Mononuclear cell (primary cell): Measurements from ENCODE around the gene CLIP1. TPM values are rescaled to one million over a fixed set of nuclear protein-coding genes. Genes with fewer than 3 reads are reported as not detected.
"Not testable (repeated sequence)": the region's sequence is repeated elsewhere in the genome, so short reads cannot be mapped to it uniquely, and the experiment has no call there.

Source experiments
- H3K27me3 ChIP-seq: 2 replicates; pipeline ENCODE4 v1.6.0; 2011; ENCODE audit warnings: low read length, control low read depth; ENCODE audit not compliant: insufficient read depth
- H3K4me1 ChIP-seq: 2 replicates; pipeline ENCODE4 v1.5.1; 2011; ENCODE audit warnings: mild to moderate bottlenecking, low read length, control low read depth; ENCODE audit not compliant: insufficient read depth
- H3K4me3 ChIP-seq: 2 replicates; pipeline ENCODE4 v1.5.1; 2011; ENCODE audit warnings: mild to moderate bottlenecking, low read length, moderate library complexity
- H3K9me3 ChIP-seq: 2 replicates; pipeline ENCODE4 v1.5.1; 2011; ENCODE audit warnings: low read depth, mild to moderate bottlenecking, control low read depth, low read length
- total RNA-seq: library from RNA; depleted of rRNA; stranded (reverse); fragments of >200 nt; gene quantifications from one replicate; pipeline ENCODE4 v1.2.3, GENCODE V29; 2012

Gene CLIP1
- total RNA-seq, 1 donor = 65.8 TPM

DNA sequence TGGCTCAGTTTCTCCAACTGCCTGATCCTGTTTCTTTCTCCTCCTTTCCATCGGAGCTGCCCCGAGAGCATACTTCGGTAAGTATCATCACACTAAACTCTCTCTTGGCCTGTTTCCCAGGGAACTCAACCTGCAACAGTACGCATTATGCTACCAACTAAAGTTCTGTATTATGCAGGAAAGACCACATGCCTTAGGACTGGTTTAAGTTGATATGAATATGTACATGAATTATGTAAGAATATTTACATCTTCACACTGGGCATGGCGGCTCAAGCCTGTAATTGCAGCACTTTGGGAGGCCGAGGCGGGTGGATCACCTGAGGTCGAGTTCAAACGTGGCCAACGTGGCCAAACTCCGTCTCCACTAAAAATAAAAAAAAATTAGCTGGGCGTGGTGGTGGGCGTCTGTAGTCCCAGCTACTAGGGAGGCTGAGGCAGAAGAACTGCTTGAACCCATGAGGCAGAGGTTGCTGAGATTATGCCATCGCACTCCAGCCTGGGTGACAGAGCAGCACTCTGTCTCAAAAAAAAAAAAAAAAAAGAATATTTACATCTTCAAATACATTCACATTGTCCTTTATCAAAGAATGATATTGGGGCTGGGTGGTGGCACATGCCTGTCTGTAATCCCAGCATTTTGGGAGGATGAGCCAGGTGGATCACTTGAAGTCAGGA lies 124.3 kb downstream of the CLIP1 start:
- Histone ChIP-seq H3K4me3 (no peak overlapping the region), H3K9me3 (no peaks in the 10 kb centered on the region), H3K4me1 (no peaks in the 10 kb centered on the region), H3K27me3 (no peaks in the 10 kb centered on the region)

DNA sequence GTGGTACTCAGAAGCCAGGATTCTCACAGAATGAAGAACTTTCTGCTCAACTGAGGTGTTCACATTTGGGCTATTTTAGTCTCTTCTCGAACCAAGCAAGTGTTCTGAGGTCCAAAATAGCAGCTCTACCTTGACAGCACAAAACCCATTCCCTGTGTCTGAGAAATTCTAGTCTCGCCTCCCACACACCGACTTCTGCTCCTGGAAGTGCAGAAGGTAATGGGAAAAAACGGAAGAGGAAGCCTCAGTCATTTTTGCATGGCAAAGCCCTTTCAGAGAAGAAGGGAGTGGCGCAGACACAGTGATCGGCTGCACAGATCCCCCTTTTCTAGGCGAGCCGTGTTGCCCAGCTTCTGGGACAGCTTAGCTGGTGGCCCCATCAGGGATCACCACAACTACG lies 125.0 kb downstream of the CLIP1 start:
- H3K4me3 ChIP-seq = no peak overlapping the region
- no peaks in the 10 kb centered on the region for H3K4me1 ChIP-seq
- H3K27me3 ChIP-seq = no peaks in the 10 kb centered on the region
- H3K9me3 ChIP-seq = no peaks in the 10 kb centered on the region

DNA sequence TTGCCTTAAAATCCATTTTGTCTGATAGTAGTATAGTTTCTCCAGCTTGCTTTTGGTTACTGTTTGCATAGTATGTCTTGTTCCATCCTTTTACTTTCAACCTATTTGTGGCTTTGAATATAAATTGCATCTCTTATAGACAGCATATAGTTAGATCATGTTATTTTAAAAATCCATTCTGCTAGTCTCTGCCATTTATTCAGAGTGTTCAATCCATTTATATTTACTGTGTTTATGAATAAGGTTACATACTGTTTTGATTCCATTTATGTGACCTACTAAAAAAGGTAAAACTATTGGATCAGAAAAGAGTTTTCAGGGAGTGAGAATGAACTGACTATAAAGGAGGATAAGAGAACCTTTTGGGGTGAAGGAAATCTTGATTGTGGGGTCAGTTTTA lies 126.6 kb downstream of the CLIP1 start:
- H3K9me3 ChIP-seq = no peaks in the 10 kb centered on the region
- H3K27me3 ChIP-seq = no peaks in the 10 kb centered on the region
- no peak overlapping the region for H3K4me3 ChIP-seq
- H3K4me1 ChIP-seq = no peaks in the 10 kb centered on the region

DNA sequence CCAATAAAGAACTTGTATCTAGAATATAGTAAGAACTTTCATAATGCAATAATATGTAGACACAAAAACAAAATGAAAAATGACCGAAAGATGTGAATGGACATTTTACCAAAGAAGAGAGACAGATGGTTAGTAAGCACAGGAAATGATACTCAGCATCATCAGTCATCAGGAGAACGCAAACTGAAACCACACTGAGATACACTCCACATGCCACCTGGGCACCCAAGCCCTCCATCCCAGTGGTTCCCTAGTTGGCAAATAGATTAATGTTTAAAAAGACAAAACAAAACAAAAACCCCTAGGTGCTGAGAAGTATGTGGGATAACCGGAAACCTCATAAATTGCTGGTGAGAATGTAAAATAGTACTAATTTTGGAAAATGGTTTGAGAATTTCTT lies 129.4 kb downstream of the CLIP1 start:
- H3K27me3 ChIP-seq = no peaks in the 10 kb centered on the region
- no peaks in the 10 kb centered on the region for H3K4me1 ChIP-seq
- H3K4me3 ChIP-seq = no peak overlapping the region
- no peaks in the 10 kb centered on the region for H3K9me3 ChIP-seq

DNA sequence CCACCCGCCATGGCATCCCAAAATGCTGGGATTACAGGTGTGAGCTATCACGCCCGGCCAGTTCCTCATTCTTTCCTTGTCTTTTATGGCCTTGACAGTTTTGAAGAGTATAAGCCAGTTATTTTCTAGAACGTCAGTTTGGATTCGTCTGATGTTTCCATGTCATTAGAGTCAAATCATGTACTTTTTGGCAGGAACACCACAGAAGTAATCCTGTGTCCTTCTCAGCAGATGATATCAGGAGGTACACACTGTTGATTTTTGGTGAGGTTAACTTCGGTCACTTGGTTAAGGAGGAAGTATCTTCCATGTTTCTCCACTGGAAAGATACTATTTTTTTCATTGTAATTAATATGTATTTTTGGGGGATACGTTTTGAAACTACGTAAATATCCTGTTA lies 131.0 kb downstream of the CLIP1 start:
- Histone ChIP-seq H3K9me3 (no peaks in the 10 kb centered on the region), H3K27me3 (no peaks in the 10 kb centered on the region), H3K4me3 (no peak overlapping the region), H3K4me1 (no peaks in the 10 kb centered on the region)

DNA sequence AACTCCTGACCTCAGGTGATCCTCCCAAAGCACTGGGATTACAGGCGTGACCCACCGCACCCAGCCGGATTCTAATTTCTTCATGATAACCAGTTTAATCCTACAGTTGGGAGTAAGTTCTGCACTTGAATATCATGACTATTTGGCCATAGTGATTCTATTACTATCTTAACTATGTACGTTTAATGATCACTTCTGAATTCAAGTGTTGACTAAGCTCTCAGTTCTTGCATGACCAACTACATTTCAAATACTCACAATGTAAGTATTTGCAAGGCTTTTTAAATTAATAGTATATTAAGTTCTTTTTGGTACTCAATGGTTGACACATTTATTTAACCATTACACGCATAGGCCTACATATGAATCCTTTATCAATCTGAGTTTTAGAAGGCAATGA lies 138.8 kb downstream of the CLIP1 start:
- no peaks in the 10 kb centered on the region for H3K27me3 ChIP-seq
- H3K4me3 ChIP-seq = no peak overlapping the region
- H3K9me3 ChIP-seq = no peaks in the 10 kb centered on the region
- no peaks in the 10 kb centered on the region for H3K4me1 ChIP-seq

DNA sequence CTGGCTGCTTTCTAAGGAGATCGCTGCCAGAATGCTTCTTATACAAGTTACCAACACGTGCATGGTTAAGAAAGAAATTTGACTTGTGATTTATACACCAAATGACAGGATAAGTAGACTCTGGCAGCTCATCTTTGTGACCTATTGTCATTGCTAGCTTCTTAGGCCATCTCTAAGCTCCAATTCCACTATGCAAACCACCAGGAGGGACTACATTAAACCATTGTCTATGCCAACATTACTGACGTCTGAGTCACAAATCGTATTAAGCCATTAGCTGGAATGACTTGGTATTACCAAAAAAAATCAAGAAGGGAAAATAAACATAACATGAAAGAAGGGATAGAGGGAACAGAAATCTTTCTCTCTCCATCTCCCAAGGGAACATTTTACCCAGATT lies 140.4 kb downstream of the CLIP1 start:
- H3K4me3 ChIP-seq = no peak overlapping the region
- no peaks in the 10 kb centered on the region for H3K27me3 ChIP-seq
- no peaks in the 10 kb centered on the region for H3K9me3 ChIP-seq
- H3K4me1 ChIP-seq = no peaks in the 10 kb centered on the region

DNA sequence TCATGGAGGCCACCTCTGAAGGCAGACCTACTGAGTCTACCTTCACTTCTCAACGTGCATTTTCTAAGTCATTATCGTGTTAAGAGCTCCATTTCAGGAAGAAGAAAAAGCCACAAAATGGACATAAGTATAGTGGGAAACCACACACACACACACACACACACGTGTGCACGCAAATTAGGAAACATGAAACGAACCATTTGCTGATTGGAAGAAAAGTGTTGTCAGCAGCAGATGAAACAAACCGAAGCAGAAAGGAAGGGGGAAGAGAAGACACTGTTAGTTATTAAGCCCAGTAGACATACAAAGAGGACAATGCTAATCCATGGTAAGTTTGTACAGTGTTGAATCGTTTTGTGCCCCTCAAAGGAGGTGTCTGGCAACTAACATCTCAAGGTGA lies 146.2 kb downstream of the CLIP1 start:
- Histone ChIP-seq H3K27me3 (no peaks in the 10 kb centered on the region), H3K4me1 (no peaks in the 10 kb centered on the region), H3K9me3 (no peaks in the 10 kb centered on the region), H3K4me3 (no peak overlapping the region)

DNA sequence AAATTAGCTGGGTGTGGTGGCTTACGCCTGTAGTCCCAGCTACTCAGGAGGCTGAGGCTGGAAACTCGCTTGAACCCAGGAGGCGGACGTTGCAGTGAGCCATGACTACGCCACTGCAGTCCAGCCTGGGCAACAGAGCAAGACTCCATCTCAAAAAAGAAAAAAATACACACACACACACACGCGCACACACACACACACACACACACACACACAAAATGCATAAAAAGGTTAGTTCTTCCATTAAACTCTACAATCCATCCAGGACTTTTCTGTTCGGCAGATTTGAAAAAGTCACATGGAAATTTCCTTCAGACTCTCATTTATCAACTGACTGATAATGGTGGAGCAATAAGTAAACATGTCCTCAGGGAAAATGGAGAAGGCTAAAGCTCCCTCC lies 147.0 kb downstream of the CLIP1 start:
- H3K27me3 ChIP-seq = no peaks in the 10 kb centered on the region
- no peaks in the 10 kb centered on the region for H3K9me3 ChIP-seq
- no peaks in the 10 kb centered on the region for H3K4me1 ChIP-seq
- no peak overlapping the region for H3K4me3 ChIP-seq

DNA sequence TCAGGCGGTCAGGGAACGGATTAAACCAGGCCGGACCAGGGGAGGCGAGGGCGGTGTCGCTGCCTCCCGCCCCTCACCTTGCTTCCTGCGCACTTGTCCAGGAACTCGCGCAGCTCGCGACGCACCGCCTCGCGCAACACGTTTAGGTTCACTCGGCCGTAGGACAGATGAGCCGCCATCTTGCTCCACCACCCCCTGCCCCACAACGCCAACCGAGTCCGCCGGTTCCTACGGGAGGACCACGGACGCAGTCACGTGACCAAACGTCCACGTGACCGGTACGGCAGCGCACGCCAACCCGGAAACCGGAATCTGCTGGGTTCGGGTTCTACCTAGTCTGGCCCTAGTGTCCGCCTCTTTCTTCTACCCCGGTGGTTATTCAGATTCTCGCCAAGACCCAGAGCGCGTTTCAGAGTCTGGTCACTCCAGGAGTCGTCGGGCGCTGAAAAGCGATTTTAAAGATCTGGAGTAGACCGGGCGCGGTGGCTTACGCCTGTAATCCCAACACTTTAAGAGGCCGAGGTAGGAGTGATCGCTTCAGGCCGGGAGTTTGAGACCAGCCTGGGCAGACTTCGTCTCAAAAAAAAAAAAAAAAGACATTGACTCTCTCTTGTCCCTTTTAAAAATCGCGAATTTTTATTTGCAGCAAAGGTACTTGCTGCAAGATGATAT lies 156.1 kb downstream of the CLIP1 start, which contains the start of gene VPS33A:
Gene VPS33A, minus strand, starts transcription at position 265 of the 672 bp plus-strand sequence. Its CDS starts 86 bp downstream, at position 179.
- Histone ChIP-seq H3K9me3 (no peaks in the 10 kb centered on the region), H3K27me3 (no peaks in the 10 kb centered on the region), H3K4me3 (peak within 1 kb of the TSS; percentile 84), H3K4me1 (peaks cover 22% of the 10 kb centered on the region)

DNA sequence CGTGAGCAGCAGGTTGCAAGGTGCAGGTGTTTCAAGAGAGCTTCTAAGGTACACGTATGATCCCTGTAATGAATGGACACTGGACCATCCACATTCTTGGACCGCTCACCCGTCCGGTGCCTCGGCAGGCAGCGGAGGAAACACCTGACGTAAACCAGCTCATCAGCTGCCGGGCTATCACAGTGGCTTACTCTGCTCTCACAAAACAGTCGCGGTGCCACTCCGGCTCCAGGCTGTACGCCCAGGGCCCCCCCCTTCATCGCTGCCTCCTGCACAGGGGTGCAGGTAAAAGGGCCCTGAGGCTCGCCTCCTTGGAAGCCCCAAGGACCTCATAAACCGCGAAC lies 156.6 kb downstream of the CLIP1 start:
- no peaks in the 10 kb centered on the region for H3K9me3 ChIP-seq
- H3K4me1 ChIP-seq = peaks cover 22% of the 10 kb centered on the region
- no peaks in the 10 kb centered on the region for H3K27me3 ChIP-seq
- peak overlapping the region; percentile 84 for H3K4me3 ChIP-seq

DNA sequence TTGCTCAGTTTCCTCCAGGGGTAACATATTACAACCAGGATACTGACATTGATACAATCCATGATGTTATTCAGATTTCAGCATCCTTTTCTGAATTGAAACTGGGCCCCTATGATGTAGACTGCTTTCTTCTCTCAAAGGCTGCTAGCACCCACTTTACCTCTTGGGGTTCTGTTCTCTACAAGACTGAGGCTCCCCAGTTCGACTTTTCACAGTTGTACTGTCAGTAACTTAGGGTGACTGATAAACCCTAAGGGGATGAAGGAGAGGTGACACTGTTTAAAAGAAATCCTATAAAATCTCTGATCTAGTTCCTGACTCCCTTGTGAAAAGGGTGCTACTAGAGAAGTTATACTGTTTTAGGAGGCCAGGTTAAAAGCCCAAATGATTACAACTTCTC lies 157.0 kb downstream of the CLIP1 start:
- Histone ChIP-seq H3K27me3 (no peaks in the 10 kb centered on the region), H3K9me3 (no peaks in the 10 kb centered on the region), H3K4me1 (peaks cover 22% of the 10 kb centered on the region), H3K4me3 (peak overlapping the region; percentile 84)

DNA sequence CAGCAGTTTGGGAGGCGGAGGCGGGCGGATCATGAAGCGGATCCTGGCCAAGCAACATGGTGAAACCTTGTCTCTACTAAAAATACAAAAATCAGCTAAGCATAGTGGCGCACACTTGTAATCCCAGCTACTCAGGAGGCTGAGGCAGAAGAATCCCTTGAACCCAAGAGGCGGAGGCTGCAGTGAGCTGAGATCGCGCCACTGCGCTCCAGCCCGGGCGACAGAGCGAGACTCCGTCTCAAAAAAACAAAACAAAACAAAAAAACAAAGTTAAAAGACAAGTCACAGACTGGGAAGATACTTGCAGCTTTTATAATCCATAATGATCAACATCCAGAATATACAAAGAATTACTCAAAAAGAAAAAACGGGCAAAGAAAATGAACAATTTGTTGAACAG lies 161.7 kb downstream of the CLIP1 start:
- not testable (repeated sequence) for H3K27me3 ChIP-seq, H3K4me3 ChIP-seq, H3K9me3 ChIP-seq
- H3K4me1 ChIP-seq = peaks cover 11% of the 10 kb centered on the region

DNA sequence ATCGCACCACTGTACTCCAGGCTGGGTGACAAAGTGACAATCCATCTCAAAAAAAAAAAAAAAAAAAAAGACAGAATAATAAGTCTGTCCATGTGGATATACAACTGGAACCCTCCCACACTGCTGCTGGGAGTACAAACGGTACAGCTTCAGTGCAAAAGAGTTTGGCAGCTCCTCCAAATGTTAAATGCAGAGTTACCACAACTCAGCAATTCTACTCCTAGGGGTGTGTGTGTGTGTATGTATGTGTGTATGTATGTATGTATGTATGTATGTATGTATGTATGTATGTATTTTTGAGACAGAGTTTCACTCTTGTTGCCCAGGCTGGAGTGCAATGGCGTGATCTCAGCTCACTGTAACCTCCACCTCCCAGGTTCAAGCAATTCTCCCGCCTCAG lies 163.5 kb downstream of the CLIP1 start:
- H3K4me3 ChIP-seq, H3K9me3 ChIP-seq, H3K27me3 ChIP-seq, H3K4me1 ChIP-seq: not testable (repeated sequence)

DNA sequence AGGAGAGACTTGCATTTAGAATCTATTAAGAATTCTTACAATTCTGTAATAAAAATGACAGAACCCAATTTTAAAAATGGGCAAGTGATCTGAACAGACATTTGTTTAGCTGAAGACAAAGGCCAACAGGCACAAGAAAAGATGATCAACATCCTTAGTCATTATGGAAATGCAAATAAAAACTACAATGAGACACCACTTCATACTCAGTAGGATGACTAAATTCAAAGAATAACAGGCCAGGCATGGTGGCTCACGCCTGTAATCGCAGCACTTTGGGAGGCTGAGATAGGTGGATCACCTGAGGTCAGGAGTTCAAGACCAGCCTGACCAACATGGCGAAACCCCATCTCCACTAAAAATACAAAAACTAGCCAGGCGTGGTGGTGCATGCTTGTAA lies 164.0 kb downstream of the CLIP1 start:
- H3K4me3 ChIP-seq, H3K9me3 ChIP-seq, H3K4me1 ChIP-seq, H3K27me3 ChIP-seq: not testable (repeated sequence)

DNA sequence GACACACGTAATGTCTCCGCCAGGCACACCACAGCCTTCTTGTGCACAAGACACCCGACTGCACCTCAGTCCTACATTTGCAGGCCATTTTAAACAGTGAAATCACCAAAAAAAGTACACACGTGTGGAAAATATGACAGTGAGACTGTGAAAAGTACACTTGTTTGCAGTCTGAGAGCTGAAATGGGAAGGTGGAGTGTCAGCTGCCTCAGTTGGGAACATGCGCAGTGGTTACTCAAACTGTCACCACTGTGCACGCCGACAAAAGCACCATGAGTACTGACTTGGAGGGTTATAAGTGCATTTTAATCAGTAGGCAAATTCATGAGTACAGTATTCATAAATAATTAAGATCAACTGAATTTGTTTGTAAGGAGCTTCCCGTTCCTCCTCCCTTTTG lies 171.9 kb downstream of the CLIP1 start:
- Histone ChIP-seq H3K4me1 (peaks cover 4% of the 10 kb centered on the region), H3K9me3 (no peaks in the 10 kb centered on the region), H3K4me3 (no peak overlapping the region), H3K27me3 (no peaks in the 10 kb centered on the region)
